Coronary artery (tissue), 2 donors: ENCODE measurements around the gene OTUD7B.

ENCODE experiments used
- DNase-seq: peaks from one replicate; pipeline ENCODE4 v3.0.0-alpha.2; 2017; ENCODE audit warnings: low spot score
- H3K27ac ChIP-seq, 2 donors: fragments of 200-600 bp; sonication (generic); one replicate each; pipeline ENCODE4 v1.5.1; 2016 to 2019
- H3K4me3 ChIP-seq: fragments of 200-600 bp; sonication (generic); 2 replicates; pipeline ENCODE4 v1.5.1; 2016; ENCODE audit warnings: mild to moderate bottlenecking, moderate library complexity
- CTCF ChIP-seq: fragments of 200-600 bp; sonication (generic); IDR thresholded peaks from one replicate; pipeline ENCODE4 v1.5.1; 2019; ENCODE audit warnings: antibody characterized with exemption

Gene OTUD7B

GRCh38 chr1:150034336-150034735 is 23.8 kb upstream of the OTUD7B start:
- no peak overlapping the region for H3K4me3 ChIP-seq
- H3K27ac ChIP-seq, result no peak overlapping the region
- no peak for TF ChIP-seq CTCF
- DNase-seq, result no peak

GRCh38 chr1:150028322-150028721 is 17.8 kb upstream of the OTUD7B start:
- TF ChIP-seq CTCF, result no peak
- Histone ChIP-seq H3K4me3 (no peak overlapping the region), H3K27ac (no peak overlapping the region)
- no peak for DNase-seq

GRCh38 chr1:150024156-150024555 is 13.6 kb upstream of the OTUD7B start:
- no peak for DNase-seq
- Histone ChIP-seq H3K27ac (no peak overlapping the region), H3K4me3 (no peak overlapping the region)
- no peak for TF ChIP-seq CTCF

GRCh38 chr1:150022357-150022756 is 11.8 kb upstream of the OTUD7B start:
- H3K4me3 ChIP-seq, result no peak overlapping the region
- no peak overlapping the region for H3K27ac ChIP-seq
- no peak for DNase-seq
- no peak for TF ChIP-seq CTCF

GRCh38 chr1:150021191-150021694 is 10.7 kb upstream of the OTUD7B start:
- TF ChIP-seq CTCF, result no peak
- DNase-seq, result no peak
- peak overlapping the region; percentile 3 to 67 for H3K27ac ChIP-seq

GRCh38 chr1:150020711-150021110 is 10.2 kb upstream of the OTUD7B start:
- no peak for DNase-seq
- H3K27ac ChIP-seq, result peak overlapping the region; percentile 3 to 31
- no peak overlapping the region for H3K4me3 ChIP-seq
- TF ChIP-seq CTCF, result no peak

More at GRCh38 chr1:150021191-150021694, 10.7 kb upstream of the OTUD7B start:
- no peak overlapping the region for H3K4me3 ChIP-seq

- no peak overlapping the region for H3K27ac ChIP-seq
- H3K4me3 ChIP-seq, result no peak overlapping the region
- TF ChIP-seq CTCF, result no peak
Observed at GRCh38 chr1:150018165-150018564, 7.6 kb upstream of the OTUD7B start.

More at GRCh38 chr1:150018165-150018564, 7.6 kb upstream of the OTUD7B start:
- no peak for DNase-seq
